Activated CD4-positive, alpha-beta T cell treated with anti-CD3 and anti-CD28 coated beads for 24 hours (primary cell): ENCODE measurements around the gene SLC39A3.

Source experiments
- DNase-seq, 2 donors: peaks; one replicate each; pipeline ENCODE4 v3.0.0-alpha.2; 2020; ENCODE audit warnings: low read depth in 2 of 2

SLC39A3 gene

DNA sequence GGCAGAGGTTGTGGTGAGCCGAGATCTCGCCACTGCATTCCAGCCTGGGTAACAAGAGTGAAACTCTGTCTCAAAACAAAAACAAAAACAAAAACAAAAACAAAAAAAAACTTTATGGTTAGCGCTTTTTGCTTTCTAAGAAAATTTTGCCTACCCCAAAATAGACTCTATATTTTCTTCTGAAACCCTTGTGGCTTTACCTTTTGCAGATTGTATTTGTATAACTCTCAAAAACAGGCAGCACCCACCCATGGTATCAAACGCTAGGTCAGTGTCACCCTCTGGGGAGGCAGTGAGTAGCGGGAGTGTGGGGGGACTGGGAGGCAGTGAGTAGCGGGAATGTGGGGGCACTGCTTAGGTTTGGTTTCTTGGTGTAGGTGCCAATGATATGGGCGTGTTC, 7.5 kb upstream of the SLC39A3 start:
- no peak for DNase-seq

GRCh38 chr19:2744113-2744512, 4.3 kb upstream of the SLC39A3 start:
- no peak for DNase-seq

DNA sequence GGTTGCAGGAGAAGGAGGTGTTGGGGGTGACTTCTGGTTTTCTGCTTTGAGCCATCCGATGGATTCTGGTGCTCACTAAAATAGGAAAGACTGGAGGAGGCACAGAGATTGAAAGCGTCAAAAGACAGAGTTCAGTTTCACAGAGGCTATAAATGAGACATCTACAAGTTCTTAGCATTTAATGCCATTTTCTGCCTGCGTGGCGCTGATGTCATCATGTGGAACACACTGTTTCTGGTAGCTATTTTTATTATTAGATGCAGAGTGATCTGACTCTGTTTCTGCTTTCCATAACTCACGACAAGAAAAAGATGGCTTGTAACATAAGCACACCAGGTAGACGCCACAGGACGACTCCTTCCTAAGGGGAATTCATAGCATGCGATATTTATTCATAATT, 3.3 kb upstream of the SLC39A3 start:
- no peak for DNase-seq

DNA sequence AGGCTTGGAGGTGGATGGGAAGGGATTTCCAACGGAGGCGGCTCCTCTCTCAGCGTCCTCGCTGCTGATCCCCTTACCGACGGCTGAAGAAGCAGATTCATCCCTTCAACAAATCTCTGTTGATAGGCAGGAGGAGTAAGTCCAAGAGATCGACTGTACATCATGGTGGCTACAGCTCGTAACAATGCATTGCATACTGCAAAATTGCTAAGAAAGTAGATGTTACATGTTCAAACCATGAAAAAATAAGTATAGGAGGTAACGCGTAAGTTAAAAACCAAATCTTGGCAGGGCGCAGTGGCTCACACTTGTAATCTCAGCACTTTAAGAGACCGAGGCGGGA, 468 bp upstream of the SLC39A3 start:
- DNase-seq = no peak

GRCh38 chr19:2736550-2737190, 3.1 kb downstream of the SLC39A3 start:
- no peak for DNase-seq

- no peak for DNase-seq
These were observed 4.4 kb downstream of the SLC39A3 start for GRCh38 chr19:2735374-2735773.

DNA sequence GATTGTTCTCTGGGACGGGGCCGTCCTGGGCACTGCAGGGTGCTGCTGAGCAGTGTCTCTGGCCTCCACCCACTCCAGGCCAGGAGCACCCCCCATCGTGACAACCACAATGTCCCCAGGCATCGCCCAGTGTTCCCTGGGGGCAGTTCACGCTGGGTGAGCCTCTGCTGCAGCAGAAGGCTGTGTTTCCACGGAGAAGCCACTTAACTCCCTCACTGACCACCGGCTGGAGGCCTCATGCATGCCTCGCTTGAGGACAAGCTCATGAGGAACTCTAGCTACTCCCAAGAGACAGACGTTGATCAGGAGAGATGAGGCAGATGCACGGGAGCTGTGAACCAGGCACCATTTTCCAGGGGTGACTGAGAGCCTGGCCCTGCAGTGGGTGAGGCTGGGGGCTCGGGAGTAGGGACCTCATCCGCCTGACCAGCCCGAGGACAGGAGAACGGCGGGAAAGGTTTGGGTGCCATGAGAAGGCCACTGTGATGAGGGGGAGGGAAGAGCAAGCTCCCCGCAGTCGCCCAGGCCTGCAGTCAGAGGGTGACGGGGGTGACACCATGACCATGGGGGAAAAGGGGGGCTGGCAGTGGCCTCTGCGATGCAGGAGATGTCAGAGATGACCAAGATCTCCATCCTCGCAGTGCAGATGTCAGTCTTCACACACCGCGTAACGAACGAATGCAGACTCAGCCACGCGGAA, 5.1 kb downstream of the SLC39A3 start:
- no peak for DNase-seq

DNA sequence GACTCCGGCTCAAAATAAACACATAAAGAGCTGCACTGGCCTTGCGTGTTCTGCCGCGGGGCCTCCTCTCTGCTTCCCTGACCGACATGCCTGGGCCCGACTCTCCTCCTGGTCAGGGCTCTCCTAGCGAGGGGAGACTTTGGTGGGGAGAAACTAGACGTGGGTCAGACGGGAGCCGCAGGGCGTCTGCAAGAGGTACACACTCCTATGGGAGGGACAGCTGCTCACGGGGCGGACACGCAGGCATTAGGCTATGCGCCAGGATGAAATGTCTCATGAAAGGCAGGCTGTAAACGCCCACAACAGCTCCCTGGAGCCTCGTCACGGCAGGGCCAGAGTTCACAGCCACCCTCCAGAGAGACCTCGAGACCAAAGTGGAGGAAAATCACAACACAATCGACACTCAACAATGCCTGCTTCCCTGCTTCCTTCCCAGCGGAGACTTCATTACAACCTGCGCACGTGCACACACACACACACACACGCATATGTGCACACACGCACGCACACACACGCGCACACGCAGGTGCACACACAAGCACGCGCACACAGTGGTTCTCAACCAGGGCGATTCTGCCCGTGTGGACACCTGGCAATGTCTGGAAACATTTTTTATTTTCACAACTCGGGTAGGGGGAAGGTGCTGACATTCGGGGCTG, 5.8 kb downstream of the SLC39A3 start:
- no peak for DNase-seq

GRCh38 chr19:2732883-2733282, 6.9 kb downstream of the SLC39A3 start:
- DNase-seq = no peak

DNA sequence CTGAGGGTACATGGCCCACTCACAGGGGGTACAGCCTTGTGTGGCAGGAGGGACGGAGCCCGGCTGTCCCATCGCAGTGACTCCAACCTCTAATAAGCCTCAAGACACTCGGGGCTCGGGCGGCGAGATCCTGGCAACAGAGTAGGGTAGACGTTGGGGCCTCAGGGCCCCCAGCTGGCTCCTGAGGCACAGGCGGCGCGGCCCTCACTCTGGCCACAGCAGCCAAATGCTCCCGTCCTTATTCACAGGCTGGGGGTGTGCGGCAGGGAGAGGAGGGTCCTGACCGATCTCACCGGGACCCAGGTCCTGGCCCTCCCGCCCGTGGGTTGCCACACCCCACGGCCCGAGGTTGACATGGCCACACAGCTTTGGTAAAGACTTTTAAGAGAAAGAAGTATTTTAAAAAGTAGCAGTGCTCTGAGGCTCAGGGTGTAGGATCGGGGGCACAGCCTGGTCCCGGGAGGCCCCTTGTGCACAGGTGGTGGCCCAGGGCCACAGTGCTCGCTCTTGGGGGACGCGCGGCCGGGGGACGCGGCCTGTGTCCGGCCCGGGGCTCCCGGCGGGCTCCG, 7.6 kb downstream of the SLC39A3 start:
- no peak for DNase-seq

DNA sequence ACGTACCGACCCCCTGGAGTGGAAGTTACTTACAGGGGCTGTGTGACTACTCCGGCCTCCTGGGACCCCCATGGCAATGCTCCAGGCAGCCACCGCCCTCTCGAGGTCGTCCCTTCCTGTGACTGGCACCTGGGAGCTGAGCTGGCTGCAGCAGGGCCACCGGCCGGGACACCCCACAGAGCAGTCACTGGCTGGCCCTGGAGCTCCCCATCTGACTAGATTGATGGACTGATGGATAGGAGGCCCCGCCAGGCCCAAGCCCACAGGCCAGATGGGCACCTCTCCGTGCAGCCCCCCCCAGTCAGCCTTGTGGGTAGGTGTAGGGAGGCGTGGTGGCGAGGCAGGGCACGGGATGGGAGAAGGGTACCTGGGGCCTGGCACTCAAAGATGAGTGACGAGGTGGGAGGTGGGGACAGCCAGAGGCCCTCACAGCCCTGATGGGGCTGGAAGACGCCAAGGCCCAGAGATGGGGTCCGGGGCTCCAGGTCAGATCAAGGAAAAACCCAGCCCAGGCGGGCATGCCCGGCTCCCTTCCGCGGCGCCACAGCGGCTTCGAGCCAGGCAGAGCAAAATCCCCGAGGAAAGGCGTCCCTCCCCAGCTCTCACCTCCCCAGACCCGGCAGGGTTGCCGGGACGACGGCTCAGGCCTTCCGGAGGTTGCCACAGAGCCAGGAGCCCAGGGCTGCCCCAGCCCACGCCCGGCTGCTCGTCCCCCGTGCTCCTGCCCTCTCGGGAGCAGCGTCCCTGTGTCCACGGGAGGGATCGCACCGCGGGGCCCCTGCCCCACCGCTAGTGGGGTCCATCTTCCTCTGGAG, 8.4 kb downstream of the SLC39A3 start:
- no peak for DNase-seq

- no peak for DNase-seq
These were observed 9.6 kb downstream of the SLC39A3 start for GRCh38 chr19:2729943-2730818.

DNA sequence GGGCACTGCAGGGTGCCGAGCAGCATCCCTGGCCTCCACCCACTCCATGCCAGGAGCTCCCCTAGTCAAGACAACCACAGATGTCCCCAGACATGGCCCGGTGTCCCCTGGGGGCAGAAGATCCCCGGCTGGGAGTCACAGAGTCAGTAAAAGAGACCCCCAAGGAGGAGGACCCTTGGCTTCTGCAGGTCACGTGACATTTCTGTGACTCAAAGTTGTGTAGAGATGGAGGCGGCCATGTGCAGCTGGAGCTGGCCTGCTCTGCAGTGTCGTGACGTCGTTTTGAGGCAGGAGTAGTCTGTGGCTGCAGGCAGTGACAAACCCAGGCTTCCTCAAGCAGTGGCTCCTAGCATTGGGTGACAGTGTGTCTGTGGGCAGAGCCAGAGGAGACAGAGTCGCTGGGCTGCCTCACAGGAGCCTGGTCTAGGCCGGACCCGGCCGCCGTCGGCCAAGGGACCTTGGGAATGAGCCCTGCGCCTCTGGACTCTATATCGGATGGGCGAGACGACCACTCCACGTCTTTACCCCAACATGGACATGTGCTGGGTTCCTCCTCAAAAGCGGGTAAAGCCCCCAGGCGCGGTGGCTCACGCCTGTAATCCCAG, 10.9 kb downstream of the SLC39A3 start:
- no peak for DNase-seq

GRCh38 chr19:2727640-2727944, 12.2 kb downstream of the SLC39A3 start:
- DNase-seq = no peak

DNA sequence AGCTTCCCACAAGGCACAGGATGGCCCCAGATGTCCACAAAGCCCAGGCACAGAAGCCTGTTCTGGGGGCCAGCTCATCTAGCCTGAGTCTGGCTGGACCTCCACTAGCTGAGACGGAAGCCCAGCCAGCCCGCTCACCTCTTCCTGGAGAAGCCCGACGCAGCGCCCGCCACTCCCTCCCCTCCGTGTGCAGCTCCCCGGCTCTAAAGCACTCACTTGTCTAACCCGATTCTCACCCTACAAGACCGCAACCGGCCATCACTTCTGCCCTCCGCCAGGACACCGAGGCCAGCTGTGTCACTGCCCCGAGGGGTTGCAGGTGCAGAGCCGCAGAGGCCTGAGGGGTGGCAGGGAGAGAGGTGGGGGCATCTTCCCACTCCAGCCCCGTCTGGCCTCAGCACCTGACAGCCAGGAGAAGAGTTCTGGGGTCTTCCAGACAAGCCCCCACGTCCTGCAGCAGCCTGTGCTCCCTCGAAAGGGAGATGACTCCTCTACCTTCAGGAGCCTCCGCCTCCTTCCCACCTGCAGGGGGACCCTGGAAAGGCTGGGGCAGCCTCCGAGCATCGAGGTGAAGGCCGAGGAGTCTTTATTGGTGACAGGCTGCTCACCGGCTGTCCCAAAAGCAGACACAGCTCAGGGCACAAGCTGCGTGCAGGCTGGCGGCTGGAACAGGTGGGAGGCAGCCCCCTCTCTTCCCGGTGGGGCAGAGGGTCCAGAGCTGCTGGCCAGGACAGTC, 12.7 kb downstream of the SLC39A3 start:
- DNase-seq = no peak

GRCh38 chr19:2726160-2726855, 13.5 kb downstream of the SLC39A3 start:
- no peak for DNase-seq

- DNase-seq = no peak
These were observed 15.7 kb downstream of the SLC39A3 start for GRCh38 chr19:2724148-2724557.

DNA sequence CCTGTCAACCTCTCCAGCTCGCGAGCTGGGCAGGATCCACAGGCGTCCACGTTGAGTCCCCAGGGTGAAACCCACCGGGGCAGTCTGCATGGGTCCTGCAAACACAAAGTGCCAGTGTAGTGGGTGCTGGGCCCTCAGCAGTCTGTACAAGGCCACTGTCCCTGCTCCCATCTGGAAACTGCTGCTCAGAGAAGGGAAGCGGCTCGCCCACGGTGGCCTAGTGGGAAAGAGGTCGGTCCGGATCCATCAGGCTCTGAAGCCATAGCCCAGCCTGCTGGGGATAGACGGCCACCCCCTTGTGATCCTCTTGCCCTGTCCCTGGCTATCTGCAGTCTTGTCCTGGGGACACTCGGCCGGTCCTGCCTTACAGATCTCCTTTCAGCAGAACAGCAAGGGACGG, 16.1 kb downstream of the SLC39A3 start:
- DNase-seq = no peak

- no peak for DNase-seq
These were observed 16.5 kb downstream of the SLC39A3 start for GRCh38 chr19:2723345-2723715.
